CD4-positive, alpha-beta T cell treated with Interferon gamma for 1 hour (primary cell): Measurements from ENCODE around the gene IGSF5.

Experiments used
- DNase-seq: peaks from one replicate; pipeline ENCODE4 v3.0.0-alpha.2; 2020

IGSF5 gene

DNA sequence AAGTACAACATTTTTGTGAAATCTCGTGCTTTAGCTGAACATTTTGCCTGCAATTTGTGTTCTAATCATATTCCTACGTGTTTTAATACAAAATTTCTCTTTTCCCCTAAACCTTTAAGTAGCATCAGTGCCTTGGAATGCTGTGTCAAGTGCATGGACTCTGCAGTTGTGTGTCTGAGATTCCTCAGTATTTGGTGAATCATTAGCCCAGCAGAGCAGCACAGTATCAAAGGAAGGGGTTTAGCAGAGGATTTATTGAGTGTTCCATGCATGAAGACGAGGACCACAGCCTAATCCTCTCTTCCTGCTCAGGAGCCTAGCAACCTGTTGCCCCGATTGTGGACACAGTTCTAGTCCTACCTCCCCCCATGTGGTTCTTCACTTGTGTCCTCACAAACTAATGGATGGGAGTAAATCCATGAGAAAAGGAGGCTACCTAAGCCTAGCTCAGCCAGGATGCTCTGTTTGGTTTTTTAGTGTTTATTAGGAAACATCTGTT is 92.9 kb downstream of the IGSF5 start:
- DNase-seq, result no peak

DNA sequence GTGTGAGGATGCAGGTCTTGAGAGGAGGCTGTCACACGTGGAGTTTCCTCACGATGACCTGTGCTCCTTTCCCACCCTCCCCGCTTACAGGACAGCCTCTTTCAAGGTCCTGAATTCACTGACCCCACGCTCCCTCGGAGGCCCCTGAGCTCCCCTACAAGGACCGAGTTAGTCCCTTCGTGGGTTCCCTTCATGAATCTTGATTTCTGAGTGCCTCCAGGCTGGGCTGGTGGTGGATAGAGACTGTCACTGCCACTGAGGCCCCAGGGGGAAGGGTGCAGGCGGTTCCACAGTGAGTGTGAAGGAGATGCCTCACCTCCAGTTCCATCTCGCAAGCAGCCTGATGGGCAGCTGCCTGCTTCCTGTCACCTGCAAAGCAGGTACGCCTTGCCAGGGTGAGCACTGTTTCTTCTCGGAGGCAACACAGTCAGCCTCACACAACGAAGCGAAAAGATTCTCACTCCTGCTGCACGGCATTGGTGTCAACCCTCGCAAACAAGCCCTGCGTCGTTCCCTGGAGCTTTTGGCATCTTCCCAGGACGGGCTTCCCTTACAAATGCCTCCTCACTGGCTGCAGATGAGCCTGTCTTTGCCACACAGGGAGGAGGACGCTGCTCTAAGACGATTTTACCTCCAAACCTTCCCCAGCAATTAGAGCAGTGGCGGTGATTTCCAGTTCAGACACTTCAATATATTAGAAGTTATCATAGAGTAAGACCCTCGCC is 95.6 kb downstream of the IGSF5 start:
- DNase-seq, result no peak

DNA sequence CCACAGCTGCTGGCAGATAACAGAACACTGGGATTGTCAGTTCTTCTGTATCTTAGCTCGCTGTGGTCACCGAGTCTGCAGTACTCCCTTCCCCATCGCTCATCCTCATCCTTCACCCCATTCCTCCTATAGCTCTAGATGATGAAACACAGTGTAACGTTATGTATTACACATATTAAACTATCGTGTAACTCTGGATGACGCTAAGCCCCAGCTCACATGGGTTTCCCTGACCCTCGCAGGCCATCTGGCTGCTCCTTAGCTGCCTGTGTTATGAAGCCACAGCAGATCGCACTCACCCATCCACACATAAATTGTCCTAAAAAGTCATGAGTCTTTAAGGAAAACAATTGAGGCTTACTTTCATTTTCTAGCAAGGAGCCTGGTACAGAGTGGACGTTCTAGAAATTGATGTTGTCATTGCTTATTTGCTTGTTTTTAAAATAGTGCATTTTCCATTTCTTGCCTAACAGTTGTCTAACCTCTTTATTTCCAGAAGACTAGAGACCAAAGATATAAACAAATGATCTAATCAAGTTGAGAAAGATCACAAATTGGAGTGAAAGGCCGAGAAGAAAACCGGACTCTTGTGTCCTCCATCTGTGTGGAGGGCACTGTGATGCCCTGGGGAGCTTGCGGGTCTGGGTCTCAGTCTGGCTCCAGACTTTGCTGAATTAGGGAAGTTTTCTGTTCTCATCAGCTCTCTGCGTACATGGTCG is 97.9 kb downstream of the IGSF5 start:
- no peak for DNase-seq

DNA sequence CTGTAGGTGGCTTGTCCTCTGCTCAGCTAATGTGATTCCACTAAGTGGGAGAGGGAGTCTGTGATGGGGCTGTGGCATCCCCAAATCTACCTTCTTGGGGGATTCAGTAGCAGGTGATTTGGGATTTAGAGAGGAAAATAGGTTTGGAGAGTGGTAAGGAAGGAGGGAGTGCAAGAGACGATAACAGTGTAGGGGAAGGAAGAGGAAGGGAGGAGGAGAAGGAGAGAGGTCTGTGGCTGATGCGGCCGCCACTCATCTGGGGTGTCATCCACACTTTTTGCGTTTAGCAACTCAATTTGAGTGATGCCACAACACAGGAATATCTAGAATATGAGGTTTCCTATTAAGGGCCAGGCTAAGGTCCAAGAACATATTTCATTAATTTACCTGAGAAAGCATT is 98.5 kb downstream of the IGSF5 start:
- no peak for DNase-seq

DNA sequence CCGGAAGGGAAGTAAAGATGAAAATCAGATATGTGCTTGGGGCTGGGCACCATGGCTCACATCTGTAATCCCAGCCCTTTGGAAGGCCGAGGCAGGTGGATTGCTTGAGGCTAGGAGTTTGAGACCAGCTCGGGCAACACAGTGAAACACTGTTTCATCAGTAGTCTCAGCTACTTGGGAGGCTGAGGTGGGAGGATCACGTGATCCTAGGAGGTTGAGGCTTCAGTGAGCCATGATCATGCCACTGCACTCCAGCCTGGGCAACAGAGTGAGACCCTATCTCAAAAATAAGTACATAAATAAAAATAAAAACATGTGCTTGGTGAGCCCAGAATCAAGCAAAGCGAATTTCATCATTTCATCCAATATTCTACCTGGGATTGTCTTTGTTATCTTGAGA is 98.9 kb downstream of the IGSF5 start:
- DNase-seq, result no peak

DNA sequence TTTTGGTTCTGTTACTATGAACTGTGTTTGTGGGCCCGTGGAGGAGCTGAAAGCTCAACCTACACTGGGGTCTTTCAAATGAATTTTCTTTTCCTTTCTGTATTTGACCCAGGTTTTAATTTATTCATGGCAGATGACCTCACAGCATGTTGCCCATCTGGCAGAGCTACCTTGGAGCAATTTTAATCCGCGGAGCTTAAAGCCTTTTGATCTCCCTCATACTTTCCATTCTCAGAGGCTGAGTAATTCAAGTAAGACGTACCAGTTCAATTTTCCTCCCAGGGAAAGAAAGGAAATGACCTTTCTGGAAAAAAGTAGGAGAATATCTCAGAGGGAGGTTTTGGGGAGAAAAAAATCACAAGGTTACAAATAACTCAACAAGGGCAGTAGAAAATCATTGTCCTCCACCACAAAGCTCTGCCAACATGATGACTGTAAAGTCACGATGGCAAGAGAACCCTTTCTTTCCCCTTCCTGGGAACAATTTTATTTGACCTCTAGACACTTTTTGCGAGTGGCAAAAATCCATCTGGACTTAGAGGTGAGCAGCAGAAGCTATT is 100.7 kb downstream of the IGSF5 start:
- no peak for DNase-seq

DNA sequence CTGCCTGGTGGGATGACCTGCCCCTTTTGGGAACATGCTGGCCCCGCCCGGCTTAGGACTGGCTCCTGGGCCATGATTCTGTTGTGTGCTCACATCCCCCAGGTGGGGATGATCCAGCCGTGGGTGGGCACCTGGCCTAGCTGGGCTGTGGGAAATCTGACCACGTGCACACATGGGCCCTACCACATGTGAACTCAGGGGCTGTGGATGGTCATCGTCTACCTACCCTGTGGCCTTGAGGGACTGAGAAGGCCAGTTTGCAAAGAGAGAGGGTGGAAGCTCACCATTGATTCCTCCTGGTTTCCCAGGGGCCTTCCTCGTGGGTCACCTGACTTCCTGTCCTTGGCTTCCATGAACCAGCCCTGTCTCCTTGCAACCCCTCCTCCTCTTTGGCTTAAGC is 102.9 kb downstream of the IGSF5 start:
- DNase-seq, result no peak

DNA sequence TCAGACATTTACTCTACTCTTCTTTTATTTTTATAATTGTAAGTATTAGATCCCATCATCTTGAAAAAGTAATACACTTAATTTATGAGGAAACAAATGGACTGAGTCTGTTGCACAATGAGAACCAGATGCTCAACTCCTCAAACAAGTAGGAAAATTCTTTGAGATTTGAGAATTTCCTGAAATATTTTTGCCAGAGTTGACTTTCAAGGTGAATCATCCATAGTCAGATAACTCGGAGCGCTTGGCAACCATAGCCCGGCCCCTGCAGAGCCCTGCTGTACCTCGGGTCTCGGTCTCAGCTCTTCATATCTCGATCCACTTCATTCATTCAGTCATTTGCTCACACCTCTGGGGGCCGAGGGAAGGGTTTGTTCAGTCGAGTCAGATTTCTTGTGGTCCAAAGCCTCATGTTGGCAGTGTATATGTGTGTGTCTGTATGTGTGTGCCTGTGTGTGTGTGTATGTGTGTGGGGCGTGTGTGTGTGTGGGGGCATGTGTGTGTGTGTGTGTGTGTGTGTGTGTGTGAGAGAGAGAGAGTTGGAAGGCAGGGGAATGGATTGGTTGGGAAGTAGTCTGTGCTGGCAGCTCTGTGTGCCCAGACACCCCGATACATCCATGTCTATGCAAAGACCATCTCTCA is 104.2 kb downstream of the IGSF5 start:
- DNase-seq, result no peak

DNA sequence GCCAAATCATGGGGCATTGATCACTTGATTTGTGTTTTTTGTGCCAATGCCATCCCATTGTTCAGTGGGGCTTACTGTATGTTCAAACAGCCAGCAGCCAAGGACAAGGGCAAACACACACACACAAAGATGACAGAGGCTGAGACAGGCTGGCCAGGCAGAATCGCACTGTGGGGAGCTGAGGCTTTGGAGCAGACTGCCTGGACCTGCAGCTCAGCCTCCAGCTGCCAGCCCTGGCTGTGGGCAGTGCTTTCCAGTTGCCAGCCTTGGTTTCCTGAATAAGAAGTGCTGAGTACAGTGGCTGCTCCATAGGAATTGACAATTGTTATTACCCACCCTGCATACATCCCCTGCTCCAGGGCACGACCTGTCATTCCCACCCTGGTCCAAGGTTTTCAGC is 105.3 kb downstream of the IGSF5 start:
- no peak for DNase-seq

DNA sequence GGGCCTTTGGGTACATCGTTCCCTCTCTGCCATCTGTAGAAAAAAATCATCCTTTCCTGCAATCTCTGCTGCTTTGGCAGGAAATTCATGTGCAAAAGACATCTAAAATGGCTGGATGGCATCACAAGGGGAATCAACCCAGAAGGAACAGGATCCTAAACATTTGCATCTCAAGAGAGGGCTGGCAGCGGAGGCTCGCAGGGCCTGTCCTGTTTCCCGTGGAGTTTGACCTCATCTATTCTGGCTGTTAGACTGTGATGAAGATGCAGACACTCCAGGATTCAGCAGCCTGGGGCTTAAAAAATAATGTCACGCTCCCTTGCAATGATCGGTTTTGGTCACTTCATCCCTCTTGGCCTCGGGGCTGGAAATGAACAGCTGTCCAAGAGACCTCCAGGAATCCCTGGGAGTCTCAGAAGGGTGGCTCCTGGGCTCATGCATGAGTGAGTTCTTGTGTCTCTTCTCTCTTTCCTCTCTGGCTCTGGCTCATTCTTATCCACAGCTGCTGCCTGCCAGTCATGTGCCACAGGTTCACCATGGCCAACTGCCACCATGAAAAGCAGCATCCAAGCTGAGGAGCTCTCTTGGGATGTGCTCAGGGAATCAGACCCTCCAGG is 106.1 kb downstream of the IGSF5 start:
- DNase-seq, result no peak
